ENCODE results near the gene RAB40C. TPM values are rescaled to one million over a fixed set of nuclear protein-coding genes. Genes with fewer than 3 reads are reported as not detected.
A peak's percentile ranks its signal among the peaks of the same experiment; 100 is the strongest.

The RAB40C gene
- total RNA-seq, 3 donors from 2014 or later, result 17.6 to 29.1 (median 20.6) TPM

GRCh38 chr16:672371-672770, 82.5 kb downstream of the RAB40C start:
- Histone ChIP-seq H3K9me3 (no peaks in the 10 kb centered on the region), H3K27ac (no peak overlapping the region), H3K4me3 (no peak overlapping the region), H3K27me3 (no peaks in the 10 kb centered on the region), H3K36me3 (peaks cover 10% of the 10 kb centered on the region), H3K4me1 (peaks cover 4 to 5% of the 10 kb centered on the region in 2 donors)
- TF ChIP-seq CTCF (IDR thresholded peaks at IDR 0.05) (no peak), POLR2A (IDR thresholded peaks at IDR 0.05) (no peak), POLR2AphosphoS5 (IDR thresholded peaks at IDR 0.05) (no peak)
- intact Hi-C loops (cut with DNase I; ENCODE audit: low total_unique reads), result no loop called here
- DNase-seq (ENCODE audit: low spot score in 2 of 2), result no peak

GRCh38 chr16:672851-673250, 83.0 kb downstream of the RAB40C start:
- H3K4me1 ChIP-seq, result peaks cover 0 to 5% of the 10 kb centered on the region in 2 donors
- no peaks in the 10 kb centered on the region for H3K9me3 ChIP-seq
- no peak overlapping the region for H3K27ac ChIP-seq
- DNase-seq (ENCODE audit: low spot score in 2 of 2), result no peak
- TF ChIP-seq POLR2AphosphoS5 (IDR thresholded peaks at IDR 0.05), result no peak
- TF ChIP-seq POLR2A (IDR thresholded peaks at IDR 0.05), result no peak
- no peak for TF ChIP-seq CTCF (IDR thresholded peaks at IDR 0.05)
- H3K4me3 ChIP-seq, result no peak overlapping the region
- peaks cover 10% of the 10 kb centered on the region for H3K36me3 ChIP-seq
- intact Hi-C loops (cut with DNase I; ENCODE audit: low total_unique reads), result no loop called here
- H3K27me3 ChIP-seq, result no peaks in the 10 kb centered on the region

GRCh38 chr16:673399-673991, 83.6 kb downstream of the RAB40C start:
- intact Hi-C loops (cut with DNase I; ENCODE audit: low total_unique reads), result no loop called here
- H3K4me3 ChIP-seq, result no peak overlapping the region
- H3K9me3 ChIP-seq, result no peaks in the 10 kb centered on the region
- H3K4me1 ChIP-seq, result peaks cover 0 to 5% of the 10 kb centered on the region in 2 donors
- H3K27ac ChIP-seq, result no peak overlapping the region
- peaks cover 10% of the 10 kb centered on the region for H3K36me3 ChIP-seq
- DNase-seq (ENCODE audit: low spot score in 2 of 2), result no peak
- H3K27me3 ChIP-seq, result no peaks in the 10 kb centered on the region
- TF ChIP-seq POLR2A (IDR thresholded peaks at IDR 0.05) (no peak), POLR2AphosphoS5 (IDR thresholded peaks at IDR 0.05) (no peak)

- Histone ChIP-seq H3K4me3 (no peak overlapping the region), H3K36me3 (peaks cover 10% of the 10 kb centered on the region), H3K27me3 (no peaks in the 10 kb centered on the region), H3K4me1 (peaks cover 0 to 9% of the 10 kb centered on the region in 2 donors), H3K9me3 (no peaks in the 10 kb centered on the region), H3K27ac (no peak overlapping the region)
- intact Hi-C loops (cut with DNase I; ENCODE audit: low total_unique reads), result no loop called here
- no peak for DNase-seq (ENCODE audit: low spot score in 2 of 2)
- TF ChIP-seq POLR2AphosphoS5 (IDR thresholded peaks at IDR 0.05) (no peak), POLR2A (IDR thresholded peaks at IDR 0.05) (no peak), CTCF (IDR thresholded peaks at IDR 0.05) (no peak)
Observed at GRCh38 chr16:674214-674881, 84.5 kb downstream of the RAB40C start.

- no peaks in the 10 kb centered on the region for H3K9me3 ChIP-seq
- H3K27me3 ChIP-seq, result no peaks in the 10 kb centered on the region
- peak within 1 kb of the TSS; percentile 25 to 67 (median 33) for H3K4me3 ChIP-seq
- no peak for DNase-seq (ENCODE audit: low spot score in 2 of 2)
- TF ChIP-seq CTCF (IDR thresholded peaks at IDR 0.05), result no peak
- TF ChIP-seq POLR2AphosphoS5 (IDR thresholded peaks at IDR 0.05), result no peak
- no peak for TF ChIP-seq POLR2A (IDR thresholded peaks at IDR 0.05)
- H3K4me1 ChIP-seq, result peaks cover 0 to 9% of the 10 kb centered on the region in 2 donors
- peaks cover 7% of the 10 kb centered on the region for H3K36me3 ChIP-seq
- peak within 1 kb of the TSS in 1 of 2 donors; percentile 7 for H3K27ac ChIP-seq
- intact Hi-C loops (cut with DNase I; ENCODE audit: low total_unique reads), result no loop called here
Observed at GRCh38 chr16:674968-675883, 85.4 kb downstream of the RAB40C start, which contains the start of gene RHBDL1. Gene RHBDL1, plus strand, starts transcription at chr16:675671. Its CDS starts 120 bp downstream, at chr16:675791.
